Omental fat pad (tissue), 4 donors: ENCODE data around the gene GPC1. TPM values are rescaled to one million over a fixed set of nuclear protein-coding genes. Genes with fewer than 3 reads are reported as not detected.

Experiments
- ATAC-seq: fragments of 150-250 bp; one replicate; pipeline ENCODE4 v1.9.1; 2016; ENCODE audit warnings: mild to moderate bottlenecking, moderate library complexity; ENCODE audit not compliant: low FRiP score
- DNase-seq: peaks from one replicate; pipeline ENCODE4 v3.0.0-alpha.2; 2019; ENCODE audit warnings: low spot score
- total RNA-seq, 4 donors: library from RNA; depleted of rRNA; stranded (reverse); fragments of >200 nt; gene quantifications; one replicate each; pipeline ENCODE4 v1.1.0, GENCODE V29; 2016
- TF ChIP-seq, protein P1 (sequence below), 3 donors: fragments of 450-650 bp; IDR thresholded peaks; one replicate each; pipeline ENCODE4 v1.5.1; 2016 to 2017; ENCODE audit warnings: antibody characterized with exemption in 3 of 3, mild to moderate bottlenecking in 3 of 3, moderate library complexity in 2 of 3

The GPC1 gene
- total RNA-seq, 4 donors from 2014 or later, result 33.6 to 91.4 (median 39.5) TPM

DNA sequence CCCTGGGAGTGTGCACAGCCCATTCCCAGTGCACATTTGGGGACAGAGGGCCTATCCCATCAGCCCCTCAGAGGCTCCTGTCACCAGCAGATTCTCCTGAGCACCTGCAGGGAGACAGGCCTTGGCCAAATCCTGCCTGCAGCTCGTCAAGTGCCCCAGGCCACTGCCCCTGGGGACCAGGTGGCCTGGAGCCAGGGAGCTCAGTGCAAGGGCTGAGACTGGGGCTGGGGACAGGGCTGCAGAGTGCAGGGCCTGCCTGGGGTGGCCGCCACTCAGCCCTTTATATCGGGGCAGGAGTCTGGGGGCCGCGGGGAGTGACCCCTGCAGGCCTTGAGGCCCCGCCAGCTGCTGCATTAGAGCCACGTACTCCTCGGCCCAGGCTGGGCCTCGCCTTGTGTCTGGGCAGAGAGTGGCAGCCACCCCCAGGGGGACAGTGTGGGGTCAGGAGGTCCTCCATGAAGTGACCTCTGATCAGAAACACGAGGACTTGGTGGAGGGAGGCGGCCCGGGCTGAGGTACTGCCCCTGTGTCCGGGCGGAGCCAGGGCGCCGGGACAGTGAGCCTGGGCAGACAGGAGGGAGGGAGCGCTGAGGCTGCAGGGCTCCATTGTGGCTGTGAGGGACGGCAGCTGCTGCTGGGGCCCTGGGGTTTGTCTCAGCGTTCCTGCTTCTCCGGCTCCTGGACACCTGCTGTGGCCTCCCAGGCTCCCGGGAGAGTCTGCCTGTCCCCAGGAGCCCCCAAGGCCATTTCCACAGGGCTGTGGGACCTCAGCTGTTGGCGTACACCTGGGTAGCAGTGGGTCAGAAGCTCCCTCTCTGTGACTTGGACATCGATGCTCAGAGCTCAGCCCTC is 24.2 kb downstream of the GPC1 start:
- TF ChIP-seq, protein P1, sequence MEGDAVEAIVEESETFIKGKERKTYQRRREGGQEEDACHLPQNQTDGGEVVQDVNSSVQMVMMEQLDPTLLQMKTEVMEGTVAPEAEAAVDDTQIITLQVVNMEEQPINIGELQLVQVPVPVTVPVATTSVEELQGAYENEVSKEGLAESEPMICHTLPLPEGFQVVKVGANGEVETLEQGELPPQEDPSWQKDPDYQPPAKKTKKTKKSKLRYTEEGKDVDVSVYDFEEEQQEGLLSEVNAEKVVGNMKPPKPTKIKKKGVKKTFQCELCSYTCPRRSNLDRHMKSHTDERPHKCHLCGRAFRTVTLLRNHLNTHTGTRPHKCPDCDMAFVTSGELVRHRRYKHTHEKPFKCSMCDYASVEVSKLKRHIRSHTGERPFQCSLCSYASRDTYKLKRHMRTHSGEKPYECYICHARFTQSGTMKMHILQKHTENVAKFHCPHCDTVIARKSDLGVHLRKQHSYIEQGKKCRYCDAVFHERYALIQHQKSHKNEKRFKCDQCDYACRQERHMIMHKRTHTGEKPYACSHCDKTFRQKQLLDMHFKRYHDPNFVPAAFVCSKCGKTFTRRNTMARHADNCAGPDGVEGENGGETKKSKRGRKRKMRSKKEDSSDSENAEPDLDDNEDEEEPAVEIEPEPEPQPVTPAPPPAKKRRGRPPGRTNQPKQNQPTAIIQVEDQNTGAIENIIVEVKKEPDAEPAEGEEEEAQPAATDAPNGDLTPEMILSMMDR (IDR thresholded peaks at IDR 0.05), result no peak
- no peak for DNase-seq
- ATAC-seq, result no peak

DNA sequence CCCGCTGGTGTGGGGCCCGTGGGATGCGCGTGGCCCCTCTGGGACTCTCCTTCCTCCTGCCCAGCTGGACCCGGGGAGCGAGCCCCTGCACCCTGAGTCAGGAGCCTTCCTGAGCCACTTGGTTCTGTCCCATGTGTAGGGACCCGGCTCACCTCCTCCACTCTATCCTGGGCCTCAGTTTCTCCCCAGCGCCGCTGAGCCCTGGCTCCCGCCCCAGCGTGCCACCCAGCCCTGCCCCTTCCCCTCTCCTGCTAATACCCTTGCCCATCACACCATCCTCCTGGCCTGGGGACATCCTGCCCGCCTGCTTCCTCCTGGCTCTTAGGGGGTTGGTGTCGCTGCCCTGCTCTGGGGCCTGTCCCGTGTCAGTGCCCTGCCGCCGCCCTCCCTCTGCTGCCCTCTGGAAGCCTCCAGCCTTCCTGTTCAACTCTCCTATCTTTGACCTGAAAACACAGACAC is 24.8 kb downstream of the GPC1 start:
- ATAC-seq (no peak), DNase-seq (no peak)
- TF ChIP-seq, protein P1 (IDR thresholded peaks at IDR 0.05), result no peak

DNA sequence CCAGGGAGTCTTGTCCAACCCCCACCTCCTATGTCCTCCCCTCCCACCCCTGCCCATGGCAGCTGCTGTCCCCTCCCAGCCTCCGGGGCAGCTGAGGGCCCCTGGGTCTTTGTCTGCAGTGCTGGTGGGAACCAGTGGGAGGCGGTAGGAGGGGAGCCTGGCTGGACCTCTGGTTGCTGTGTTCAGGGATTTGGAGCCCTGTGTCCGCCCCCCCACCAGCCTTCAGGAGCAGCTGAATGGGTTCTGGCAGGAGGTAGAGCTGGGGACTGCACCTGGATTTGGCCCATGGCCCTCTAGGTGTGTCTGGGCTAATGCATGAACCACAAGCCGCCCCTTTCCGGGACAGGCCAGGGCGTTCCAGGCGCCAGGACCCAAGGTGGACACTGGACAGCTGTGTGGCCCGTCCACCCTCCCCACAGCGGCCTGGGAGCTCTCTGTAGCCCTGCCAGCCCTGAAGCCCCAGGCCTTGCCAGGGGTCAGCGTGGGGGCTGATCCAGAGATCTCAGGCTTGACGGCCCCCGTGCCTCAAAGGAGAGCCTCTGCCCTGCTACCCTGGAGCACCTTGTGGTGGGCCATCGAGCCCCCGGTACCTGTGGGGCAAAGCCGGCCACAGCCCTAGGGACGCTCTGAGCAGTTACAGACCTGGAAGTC is 25.4 kb downstream of the GPC1 start:
- ATAC-seq (no peak), DNase-seq (no peak)
- TF ChIP-seq, protein P1 (IDR thresholded peaks at IDR 0.05), result no peak

DNA sequence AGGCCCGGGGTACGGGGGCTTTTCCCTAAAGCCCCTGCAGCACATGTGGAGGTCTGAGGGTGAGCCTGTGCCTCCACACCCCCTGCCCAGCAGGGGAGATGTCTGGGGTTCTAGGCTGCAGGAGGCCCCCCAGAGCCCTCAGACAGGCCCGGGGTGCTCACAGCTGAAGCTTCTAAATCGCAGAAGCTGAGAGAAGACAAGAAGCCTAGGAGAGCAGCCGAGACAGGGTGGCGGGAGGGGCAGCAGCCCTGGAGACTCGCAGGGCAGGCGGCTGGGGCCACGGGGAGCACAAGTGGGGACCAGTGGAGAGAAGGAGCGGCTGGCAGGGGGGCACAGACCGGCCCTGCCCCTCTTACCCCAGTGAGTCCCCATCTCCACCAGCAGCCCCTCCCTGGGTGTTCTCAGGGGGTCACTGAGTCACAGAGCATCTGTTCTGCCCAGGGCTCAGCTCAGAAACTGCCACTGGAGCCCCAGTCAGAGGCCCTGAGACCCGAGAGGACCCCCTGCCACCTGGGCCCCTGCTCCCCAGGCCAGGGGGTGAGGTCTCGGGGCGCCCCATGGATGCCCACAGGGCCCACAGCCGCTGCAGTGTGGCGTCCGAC is 26.1 kb downstream of the GPC1 start:
- ATAC-seq (no peak), DNase-seq (no peak)
- TF ChIP-seq, protein P1 (IDR thresholded peaks at IDR 0.05), result no peak

DNA sequence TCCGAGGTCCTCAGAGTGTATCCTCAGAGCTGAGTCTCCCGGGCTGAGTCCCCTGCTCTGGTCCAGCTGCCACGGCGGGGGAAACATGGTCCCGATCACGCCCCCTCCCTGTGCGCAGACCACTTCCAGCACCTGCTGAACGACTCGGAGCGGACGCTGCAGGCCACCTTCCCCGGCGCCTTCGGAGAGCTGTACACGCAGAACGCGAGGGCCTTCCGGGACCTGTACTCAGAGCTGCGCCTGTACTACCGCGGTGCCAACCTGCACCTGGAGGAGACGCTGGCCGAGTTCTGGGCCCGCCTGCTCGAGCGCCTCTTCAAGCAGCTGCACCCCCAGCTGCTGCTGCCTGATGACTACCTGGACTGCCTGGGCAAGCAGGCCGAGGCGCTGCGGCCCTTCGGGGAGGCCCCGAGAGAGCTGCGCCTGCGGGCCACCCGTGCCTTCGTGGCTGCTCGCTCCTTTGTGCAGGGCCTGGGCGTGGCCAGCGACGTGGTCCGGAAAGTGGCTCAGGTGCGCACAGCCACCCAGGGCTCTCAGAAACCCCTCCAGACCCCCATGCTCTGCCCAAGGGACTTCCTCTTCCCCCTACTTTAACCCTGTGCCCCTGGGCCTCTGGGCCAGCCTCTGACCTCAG is 26.7 kb downstream of the GPC1 start:
- no peak for ATAC-seq
- TF ChIP-seq, protein P1 (IDR thresholded peaks at IDR 0.05), result no peak

DNA sequence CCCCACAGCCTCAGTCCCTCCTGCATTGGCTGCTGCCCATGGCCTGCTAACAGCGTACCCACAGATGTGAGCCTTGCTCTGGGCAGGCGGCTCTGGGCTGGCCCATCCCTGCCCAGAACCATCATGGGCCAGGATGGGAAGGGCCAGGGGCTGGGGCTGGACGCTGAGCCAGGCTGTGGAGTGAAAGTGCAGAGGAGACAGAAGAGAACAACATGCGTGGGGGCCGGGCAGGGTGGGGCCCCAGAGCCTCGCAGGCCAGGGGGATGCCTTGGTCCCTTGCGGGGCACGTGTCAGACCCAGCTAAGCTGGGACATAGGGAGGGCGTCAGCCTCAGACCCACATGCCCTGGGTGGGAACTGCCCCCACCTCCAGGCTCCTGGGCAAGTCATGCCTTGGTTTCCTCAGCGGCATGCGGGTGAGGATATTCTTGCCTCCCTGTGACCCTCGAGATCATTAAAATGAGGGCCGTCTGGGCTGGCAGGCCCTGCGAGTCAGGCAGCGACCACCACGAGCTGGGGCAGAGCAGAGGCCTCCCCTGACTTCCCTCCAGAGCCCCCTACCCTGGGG is 27.3 kb downstream of the GPC1 start:
- TF ChIP-seq, protein P1 (IDR thresholded peaks at IDR 0.05), result no peak
- ATAC-seq, result no peak
- DNase-seq, result peak; percentile 13

More for the DNA sequence above, 26.7 kb downstream of the GPC1 start:
- peak; percentile 15 for DNase-seq
